Keratinocyte (primary cell): ENCODE measurements around the gene CLIP4. TPM values are rescaled to one million over a fixed set of nuclear protein-coding genes. Genes with fewer than 3 reads are reported as not detected.

Source experiments
- DNase-seq: peaks from one replicate; pipeline ENCODE4 v3.0.0-alpha.2; 2011; ENCODE audit warnings: low read depth, missing footprints, low spot score
- FAIRE-seq: peaks from 2 replicates; lab custom pipeline; 2011; peaks lifted over from hg19 to GRCh38; lab: Jason Lieb, UNC
- H2AFZ ChIP-seq: 2 replicates; pipeline ENCODE4 v1.6.0; 2012; ENCODE audit warnings: low read length, control low read depth, inconsistent platforms; ENCODE audit not compliant: control insufficient read depth
- H3K27ac ChIP-seq: 2 replicates; pipeline ENCODE4 v1.5.1; 2011; ENCODE audit warnings: low read length; ENCODE audit not compliant: control insufficient read depth, insufficient read depth
- H3K27me3 ChIP-seq: 3 replicates; pipeline ENCODE4 v1.6.0; 2011; ENCODE audit warnings: low read length; ENCODE audit not compliant: control insufficient read depth, insufficient read depth; ENCODE audit errors: extremely low read depth
- H3K36me3 ChIP-seq, 2 experiments: 2 replicates in 1 of 2; 3 replicates in 1 of 2; pipeline ENCODE4 v1.5.1; 2011; ENCODE audit warnings: low read length in 2 of 2, mild to moderate bottlenecking in 1 of 2; ENCODE audit not compliant: control insufficient read depth in 2 of 2, insufficient read depth in 2 of 2; ENCODE audit errors: extremely low read depth in 1 of 2
- H3K4me1 ChIP-seq: 3 replicates; pipeline ENCODE4 v1.5.1; 2011; ENCODE audit warnings: low read length; ENCODE audit not compliant: control insufficient read depth, insufficient read depth; ENCODE audit errors: extremely low read depth
- H3K4me2 ChIP-seq: 3 replicates; pipeline ENCODE4 v1.6.0; 2011; ENCODE audit warnings: low read depth, low read length; ENCODE audit not compliant: control insufficient read depth, insufficient read depth; ENCODE audit errors: extremely low read depth
- H3K4me3 ChIP-seq, 3 experiments: fragments of 200-600 bp in 1 of 3; sonication (generic) in 1 of 3; 2 replicates in 2 of 3; 3 replicates in 1 of 3; pipeline ENCODE4 v1.5.1; 2011 to 2016; ENCODE audit warnings: low read length in 3 of 3, mild to moderate bottlenecking in 3 of 3, control low read depth in 2 of 3, inconsistent platforms in 1 of 3, low read depth in 1 of 3, mixed read lengths in 1 of 3, mixed run types in 1 of 3, moderate library complexity in 1 of 3; ENCODE audit not compliant: control insufficient read depth in 2 of 3, insufficient read depth in 2 of 3; ENCODE audit errors: extremely low read depth in 1 of 3
- H3K79me2 ChIP-seq: 2 replicates; pipeline ENCODE4 v1.6.0; 2012; ENCODE audit warnings: low read length; ENCODE audit not compliant: control insufficient read depth, insufficient read depth
- H3K9ac ChIP-seq: 3 replicates; pipeline ENCODE4 v1.6.0; 2011; ENCODE audit warnings: low read length; ENCODE audit not compliant: control insufficient read depth, insufficient read depth; ENCODE audit errors: extremely low read depth
- H3K9me1 ChIP-seq: 3 replicates; pipeline ENCODE4 v1.6.0; 2011; ENCODE audit warnings: low read length; ENCODE audit not compliant: control insufficient read depth, insufficient read depth; ENCODE audit errors: extremely low read depth
- H3K9me3 ChIP-seq: 2 replicates; pipeline ENCODE4 v1.5.1; 2012; ENCODE audit warnings: low read depth, low read length; ENCODE audit not compliant: control insufficient read depth
- H4K20me1 ChIP-seq: 3 replicates; pipeline ENCODE4 v1.6.0; 2011; ENCODE audit warnings: low read length; ENCODE audit not compliant: control insufficient read depth, insufficient read depth; ENCODE audit errors: extremely low read depth
- CTCF ChIP-seq, 3 experiments: IDR thresholded peaks in 1 of 3; conservative IDR thresholded peaks in 1 of 3; optimal IDR thresholded peaks in 1 of 3; 2 replicates in 2 of 3; 3 replicates in 1 of 3; pipeline versions ENCODE3 to v1.5.1; 2011; ENCODE audit warnings: low read length in 3 of 3, mild to moderate bottlenecking in 3 of 3, moderate library complexity in 2 of 3, control low read depth in 1 of 3, inconsistent platforms in 1 of 3; ENCODE audit not compliant: insufficient read depth in 2 of 3; ENCODE audit errors: extremely low read depth in 1 of 3
- EZH2 ChIP-seq: IDR thresholded peaks from one replicate; pipeline ENCODE4 v1.6.1; 2012; ENCODE audit warnings: inconsistent platforms, mild to moderate bottlenecking, low read length, moderate library complexity
- dilution Hi-C: fragments of 300-500 bp; cut with MboI; formaldehyde crosslinking; loops from one replicate; pipeline ENCODE4 v1.7.0; 2020; ENCODE audit warnings: low sequenced_read_pairs; ENCODE audit not compliant: extremely low pct_ligation_motif_present
- polyA plus RNA-seq, 5 experiments: library from polyadenylated mRNA; depleted of rRNA in 3 of 5; stranded (reverse) in 3 of 5; stranded (forward) in 1 of 5; unstranded in 1 of 5; fragments of >200 nt; gene quantifications; 1 replicate in 1 of 5; 2 replicates in 3 of 5; 3 replicates in 1 of 5; pipeline versions ENCODE4 v1.2.1 to v1.2.3, GENCODE V29; 2011 to 2012; ENCODE audit warnings: missing spikeins in 2 of 5, low read depth in 1 of 5, low replicate concordance in 1 of 5

CLIP4 gene
- polyA plus RNA-seq, 1 donor (not counting 4 experiments of a cell fraction or from before 2014, with no cell fraction given), result 46.6 TPM

- no peak overlapping the region for H2AFZ ChIP-seq
- H3K79me2 ChIP-seq, result no peaks in the 10 kb centered on the region
- no peaks in the 10 kb centered on the region for H3K9me1 ChIP-seq
- DNase-seq (no peak), FAIRE-seq (no peak)
- no peaks in the 10 kb centered on the region for H4K20me1 ChIP-seq
- no peaks in the 10 kb centered on the region for H3K9me3 ChIP-seq
- H3K4me3 ChIP-seq, result no peak overlapping the region
- H3K4me2 ChIP-seq, result no peak overlapping the region
- TF ChIP-seq EZH2 (no peak), CTCF (optimal IDR thresholded peaks at IDR 0.05 in 1 of 3, IDR thresholded peaks at IDR 0.05 in 1 of 3, conservative IDR thresholded peaks at IDR 0.05 in 1 of 3; ENCODE audit: extremely low read depth in 1 of 3, insufficient read depth in 2 of 3, low read length in 3 of 3) (no peak)
- no peak overlapping the region for H3K27ac ChIP-seq
- dilution Hi-C loops, result loop anchor here (25.0 kb wide), 1 partner anchor 115 kb away; no protein-coding TSS in a partner anchor
- no peak overlapping the region for H3K9ac ChIP-seq
- H3K27me3 ChIP-seq, result peaks cover 3% of the 10 kb centered on the region
- peaks cover 15% of the 10 kb centered on the region for H3K4me1 ChIP-seq
- H3K36me3 ChIP-seq, result no peaks in the 10 kb centered on the region
Measured at GRCh38 chr2:29072251-29072650, 43.0 kb upstream of the CLIP4 start.

GRCh38 chr2:29072971-29073725 is 42.1 kb upstream of the CLIP4 start:
- Histone ChIP-seq H3K27ac (no peak overlapping the region), H3K4me1 (peaks cover 6% of the 10 kb centered on the region), H3K9ac (no peak overlapping the region), H3K27me3 (peaks cover 3% of the 10 kb centered on the region), H3K9me3 (no peaks in the 10 kb centered on the region), H3K4me3 (no peak overlapping the region), H2AFZ (no peak overlapping the region), H4K20me1 (no peaks in the 10 kb centered on the region), H3K79me2 (no peaks in the 10 kb centered on the region), H3K36me3 (no peaks in the 10 kb centered on the region), H3K9me1 (no peaks in the 10 kb centered on the region), H3K4me2 (no peak overlapping the region)
- dilution Hi-C loops, result loop anchor here (25.0 kb wide), 1 partner anchor 114 kb away; no protein-coding TSS in a partner anchor
- TF ChIP-seq CTCF (optimal IDR thresholded peaks at IDR 0.05 in 1 of 3, IDR thresholded peaks at IDR 0.05 in 1 of 3, conservative IDR thresholded peaks at IDR 0.05 in 1 of 3; ENCODE audit: extremely low read depth in 1 of 3, insufficient read depth in 2 of 3, low read length in 3 of 3), result no peak
- no peak for TF ChIP-seq EZH2
- FAIRE-seq (no peak), DNase-seq (no peak)
